AG09309 (cell line): ENCODE measurements around the gene BAMBI.

ENCODE experiments used
- DNase-seq: peaks from one replicate; pipeline ENCODE4 v3.0.0-alpha.2; 2010; ENCODE audit warnings: low read depth
- H3K4me3 ChIP-seq: 2 replicates; pipeline ENCODE4 v1.5.1; 2011; ENCODE audit warnings: mild to moderate bottlenecking, low read depth, low read length, moderate library complexity; ENCODE audit not compliant: control insufficient read depth
- TF ChIP-seq, protein P1 (sequence below): IDR thresholded peaks from 2 replicates; pipeline ENCODE4 v1.5.1; 2011; ENCODE audit warnings: mild to moderate bottlenecking, low read depth, low read length, inconsistent platforms; ENCODE audit not compliant: insufficient read depth, control insufficient read depth; ENCODE audit errors: missing control alignments

The BAMBI gene

DNA sequence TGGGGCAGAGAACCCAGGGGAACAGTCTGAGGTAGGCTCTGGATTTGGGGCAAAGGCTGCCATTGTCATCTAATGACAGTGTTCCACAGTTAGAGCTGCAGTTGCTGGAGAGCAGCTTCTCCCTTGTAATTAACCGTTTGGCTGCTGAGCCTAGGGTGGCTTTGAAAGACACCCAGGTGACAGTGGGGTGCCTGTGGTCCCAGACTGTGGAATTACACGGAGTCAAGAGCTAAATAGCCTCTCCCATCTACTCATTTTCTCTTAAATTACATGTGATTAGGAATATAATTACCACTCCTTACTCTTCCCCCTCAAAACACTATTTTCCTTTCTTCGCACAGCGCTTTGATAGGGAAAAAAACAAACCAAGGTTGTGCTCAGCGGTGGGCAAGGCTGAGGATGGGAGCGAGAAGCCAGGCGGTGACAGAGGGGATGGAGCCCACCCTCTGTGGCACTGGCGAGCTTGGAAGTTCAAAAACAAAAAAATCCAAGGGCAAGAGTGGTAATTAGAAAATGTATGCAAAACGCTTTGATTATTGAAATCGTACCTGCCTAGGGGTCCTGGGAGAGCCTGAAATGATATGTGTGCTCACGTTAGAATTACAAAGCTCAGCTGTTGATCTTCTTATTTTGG lies 44.1 kb downstream of the BAMBI start:
- TF ChIP-seq, protein P1, sequence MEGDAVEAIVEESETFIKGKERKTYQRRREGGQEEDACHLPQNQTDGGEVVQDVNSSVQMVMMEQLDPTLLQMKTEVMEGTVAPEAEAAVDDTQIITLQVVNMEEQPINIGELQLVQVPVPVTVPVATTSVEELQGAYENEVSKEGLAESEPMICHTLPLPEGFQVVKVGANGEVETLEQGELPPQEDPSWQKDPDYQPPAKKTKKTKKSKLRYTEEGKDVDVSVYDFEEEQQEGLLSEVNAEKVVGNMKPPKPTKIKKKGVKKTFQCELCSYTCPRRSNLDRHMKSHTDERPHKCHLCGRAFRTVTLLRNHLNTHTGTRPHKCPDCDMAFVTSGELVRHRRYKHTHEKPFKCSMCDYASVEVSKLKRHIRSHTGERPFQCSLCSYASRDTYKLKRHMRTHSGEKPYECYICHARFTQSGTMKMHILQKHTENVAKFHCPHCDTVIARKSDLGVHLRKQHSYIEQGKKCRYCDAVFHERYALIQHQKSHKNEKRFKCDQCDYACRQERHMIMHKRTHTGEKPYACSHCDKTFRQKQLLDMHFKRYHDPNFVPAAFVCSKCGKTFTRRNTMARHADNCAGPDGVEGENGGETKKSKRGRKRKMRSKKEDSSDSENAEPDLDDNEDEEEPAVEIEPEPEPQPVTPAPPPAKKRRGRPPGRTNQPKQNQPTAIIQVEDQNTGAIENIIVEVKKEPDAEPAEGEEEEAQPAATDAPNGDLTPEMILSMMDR = no peak
- no peak for DNase-seq
- no peak overlapping the region for H3K4me3 ChIP-seq

DNA sequence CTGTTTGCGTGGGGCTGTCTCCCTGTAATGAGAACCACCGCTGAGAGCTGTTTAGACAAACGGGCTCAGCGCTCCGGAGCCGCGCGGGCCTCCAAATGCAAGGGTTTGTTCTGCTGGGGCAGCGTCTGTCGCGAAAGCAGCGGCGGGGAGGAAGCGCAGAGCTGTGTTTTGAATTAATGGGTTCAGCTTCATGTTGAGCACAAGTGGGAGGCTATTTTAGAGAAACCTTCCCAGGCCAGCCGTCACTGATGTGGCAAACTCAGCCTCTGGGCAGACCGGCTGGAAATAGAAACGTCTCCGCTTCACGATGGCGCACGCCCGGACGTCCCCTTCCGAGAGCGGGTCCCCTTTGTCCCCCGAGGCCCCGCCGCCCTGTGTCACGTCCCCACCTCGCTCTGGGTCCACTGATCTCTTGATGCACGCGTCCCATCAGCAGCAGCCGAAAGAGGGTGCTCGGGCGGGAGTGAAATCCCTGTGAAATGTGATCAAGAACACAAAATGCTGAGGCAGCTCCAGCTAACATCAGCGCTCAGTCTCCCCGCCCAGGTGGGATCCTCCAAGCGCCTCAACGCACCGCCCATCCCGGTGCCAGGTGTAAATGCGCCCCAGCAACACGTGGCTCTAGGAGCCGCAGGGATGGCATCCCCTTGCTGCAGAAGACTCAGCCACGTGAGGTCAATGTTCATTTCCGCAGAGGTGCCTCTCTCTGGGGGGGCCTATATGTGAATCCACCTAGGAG lies 44.9 kb downstream of the BAMBI start:
- peak overlapping the region; percentile 54 for H3K4me3 ChIP-seq
- TF ChIP-seq, protein P1 = no peak
- DNase-seq = no peak

DNA sequence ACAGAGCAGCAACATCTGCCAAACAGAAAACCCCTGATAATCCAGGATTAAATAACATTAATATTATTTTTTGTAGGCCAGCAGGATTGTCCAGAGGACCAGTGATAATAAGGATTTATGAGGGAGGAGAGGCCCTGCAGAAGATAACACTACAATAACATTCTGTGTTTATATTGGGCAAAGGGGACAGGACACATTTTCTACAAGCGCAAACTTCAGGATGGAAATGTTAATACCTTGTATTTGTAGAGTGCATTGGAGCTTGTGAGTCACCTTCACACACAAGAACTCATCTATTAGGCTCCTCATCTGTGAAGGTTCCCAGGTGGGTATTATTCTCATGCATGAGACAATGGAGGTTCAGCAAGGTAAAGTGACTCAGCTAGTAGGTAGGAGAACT lies 51.0 kb downstream of the BAMBI start:
- TF ChIP-seq, protein P1 = no peak
- H3K4me3 ChIP-seq = no peak overlapping the region
- no peak for DNase-seq

DNA sequence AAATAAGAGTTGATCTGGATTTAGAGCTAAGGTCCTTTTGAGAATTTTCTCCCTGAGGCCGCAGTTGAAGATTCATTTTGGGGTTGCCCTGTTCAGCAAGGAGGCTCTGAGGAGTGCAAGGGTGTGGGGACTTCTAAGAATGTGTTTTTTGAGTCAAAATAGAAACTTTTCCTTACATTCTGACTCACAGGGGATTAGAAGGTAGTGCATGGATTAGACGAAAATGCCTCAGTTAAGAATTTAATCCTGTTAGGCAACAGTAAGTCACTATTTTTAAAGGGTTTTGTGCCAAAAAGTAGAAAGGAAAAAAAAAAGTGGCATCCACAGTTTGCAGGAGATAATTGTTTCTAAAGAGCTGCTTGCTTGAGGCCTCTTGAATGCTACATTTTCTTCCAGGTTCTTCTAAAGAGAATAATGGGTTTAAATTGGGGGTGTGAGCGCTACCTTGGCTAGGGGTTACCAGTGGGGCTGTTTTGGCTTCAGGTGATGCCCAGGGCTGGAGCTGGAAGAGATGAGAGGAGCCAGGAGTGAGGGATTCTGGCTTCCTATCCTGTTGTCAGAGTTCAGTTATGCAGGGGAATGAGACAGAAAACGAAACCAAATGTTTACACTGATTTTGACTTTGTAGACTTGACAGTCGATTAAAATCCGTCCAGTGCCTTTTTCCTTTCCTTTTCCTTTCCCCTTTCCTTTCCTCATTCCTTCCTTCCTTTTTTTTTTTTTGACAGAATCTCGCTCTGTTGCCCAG lies 52.9 kb downstream of the BAMBI start:
- peak overlapping the region; percentile 9 for H3K4me3 ChIP-seq
- TF ChIP-seq, protein P1 = no peak
- peak; percentile 28 for DNase-seq

GRCh38 chr10:28732091-28732490 lies 54.8 kb downstream of the BAMBI start:
- TF ChIP-seq, protein P1 = no peak
- no peak for DNase-seq
- H3K4me3 ChIP-seq = no peak overlapping the region
